ENCODE data around the gene PLXNA4.

GRCh38 chr7:132240821-132241422 is 335.3 kb downstream of the PLXNA4 start:
- TF ChIP-seq CTCF (IDR thresholded peaks at IDR 0.05), result no peak
- TF ChIP-seq POLR2AphosphoS5 (IDR thresholded peaks at IDR 0.05), result no peak
- TF ChIP-seq EP300 (IDR thresholded peaks at IDR 0.05), result no peak

Measured in stomach (tissue), 4 donors.